Thyroid gland (tissue), 4 donors: ENCODE data around the gene TSSK3. TPM values are rescaled to one million over a fixed set of nuclear protein-coding genes. Genes with fewer than 3 reads are reported as not detected.

Experiments used
- DNase-seq, 2 donors: peaks; one replicate each; pipeline ENCODE4 v3.0.0-alpha.2; 2019
- H3K27ac ChIP-seq, 3 donors: fragments of 200-600 bp; sonication (generic); 1 replicate in 2 of 3; 2 replicates in 1 of 3; pipeline ENCODE4 v1.5.1; 2016 to 2019; ENCODE audit warnings: mild to moderate bottlenecking in 1 of 3, moderate library complexity in 1 of 3
- H3K27me3 ChIP-seq: fragments of 200-600 bp; sonication (generic); one replicate; pipeline ENCODE4 v1.5.1; 2019
- H3K36me3 ChIP-seq, 2 donors: fragments of 200-600 bp; sonication (generic); one replicate each; pipeline ENCODE4 v1.5.1; 2016 to 2019
- H3K4me1 ChIP-seq, 2 donors: fragments of 200-600 bp; sonication (generic); one replicate each; pipeline ENCODE4 v1.5.1; 2017 to 2019
- H3K4me3 ChIP-seq, 3 donors: fragments of 200-600 bp; sonication (generic); replicated peaks in 1 of 3; 1 replicate in 2 of 3; 2 replicates in 1 of 3; pipeline ENCODE4 v1.5.1; 2016; ENCODE audit warnings: mild to moderate bottlenecking in 1 of 3
- H3K9me3 ChIP-seq: fragments of 200-600 bp; sonication (generic); one replicate; pipeline ENCODE4 v1.5.1; 2017
- POLR2A ChIP-seq, 2 donors: fragments of 450-650 bp; IDR thresholded peaks; one replicate each; pipeline ENCODE4 v1.6.1; 2017; ENCODE audit warnings: antibody characterized with exemption in 2 of 2, mild to moderate bottlenecking in 2 of 2, moderate library complexity in 1 of 2
- whole genome bisulfite sequencing, 2 donors: methylation state at CpG; one replicate each; pipeline ENCODE4 v1.1.5; 2017; 5-methylcytosine and 5-hydroxymethylcytosine counted together
- intact Hi-C: fragments of 100-400 bp; cut with DNase I; formaldehyde crosslinking; loops from one replicate; pipeline ENCODE4 v1.15.1; 2023
- total RNA-seq, 4 donors: library from RNA; depleted of rRNA; stranded (reverse); fragments of >200 nt; gene quantifications; one replicate each; pipeline ENCODE4 v1.2.3, GENCODE V29; 2016
- TF ChIP-seq, protein P1 (sequence below), 6 experiments: fragments of 200-600 bp in 3 of 6; fragments of 450-650 bp in 3 of 6; sonication (generic) in 3 of 6; IDR thresholded peaks; one replicate each; pipeline ENCODE4 v1.5.1; 2016 to 2019; ENCODE audit warnings: antibody characterized with exemption in 6 of 6, mild to moderate bottlenecking in 2 of 6, inconsistent platforms in 1 of 6, moderate library complexity in 1 of 6

Gene TSSK3
- total RNA-seq, 4 donors from 2014 or later, result 1.2 to 6.0 (median 2.9) TPM

DNA sequence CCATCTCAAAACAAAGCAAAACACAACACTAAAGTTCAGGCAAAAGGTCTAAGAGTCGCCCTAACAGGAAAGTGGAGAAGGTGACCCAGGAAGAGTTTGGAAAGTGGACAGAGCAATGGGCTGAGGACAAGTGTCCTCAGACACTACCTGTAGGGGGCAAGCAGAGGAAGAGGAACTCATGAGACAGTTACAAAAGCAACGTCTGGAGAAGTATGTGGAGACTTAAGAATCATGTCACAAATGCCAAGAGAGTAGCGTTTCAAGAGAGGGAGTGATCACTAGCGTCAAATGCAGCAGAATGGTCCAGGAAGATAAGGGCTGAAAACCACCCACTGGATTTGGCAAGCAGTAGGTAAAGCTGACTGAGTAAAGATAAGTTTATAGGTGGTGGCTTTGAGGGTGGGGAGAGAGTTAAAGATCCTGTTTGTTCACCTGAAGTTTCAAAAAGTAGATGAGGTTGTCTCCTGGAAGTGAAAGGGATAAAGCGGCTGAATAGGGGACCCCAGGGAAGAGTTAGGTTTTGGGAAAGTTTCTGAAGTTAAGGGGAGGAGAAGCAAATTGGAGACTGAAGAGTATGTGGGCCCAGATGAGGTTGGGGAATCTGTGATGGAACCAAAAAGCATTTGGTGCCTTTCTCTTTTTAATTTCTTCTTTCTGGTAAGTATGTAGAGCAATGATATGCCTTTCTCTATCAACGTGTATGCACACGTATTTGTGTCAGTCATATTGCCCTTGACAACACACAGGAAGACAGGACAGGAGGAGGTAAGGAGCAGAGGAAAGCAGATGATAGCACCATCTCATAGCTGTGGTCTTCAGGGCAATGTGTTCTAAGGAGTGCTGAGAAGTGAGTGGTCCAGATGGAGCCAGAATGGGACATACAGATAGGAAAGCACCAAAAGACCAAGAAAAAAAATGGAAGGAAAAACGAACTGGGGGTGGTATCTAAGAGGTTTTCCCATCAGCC lies 28.8 kb downstream of the TSSK3 start:
- TF ChIP-seq POLR2A (IDR thresholded peaks at IDR 0.05), result no peak
- TF ChIP-seq, protein P1, sequence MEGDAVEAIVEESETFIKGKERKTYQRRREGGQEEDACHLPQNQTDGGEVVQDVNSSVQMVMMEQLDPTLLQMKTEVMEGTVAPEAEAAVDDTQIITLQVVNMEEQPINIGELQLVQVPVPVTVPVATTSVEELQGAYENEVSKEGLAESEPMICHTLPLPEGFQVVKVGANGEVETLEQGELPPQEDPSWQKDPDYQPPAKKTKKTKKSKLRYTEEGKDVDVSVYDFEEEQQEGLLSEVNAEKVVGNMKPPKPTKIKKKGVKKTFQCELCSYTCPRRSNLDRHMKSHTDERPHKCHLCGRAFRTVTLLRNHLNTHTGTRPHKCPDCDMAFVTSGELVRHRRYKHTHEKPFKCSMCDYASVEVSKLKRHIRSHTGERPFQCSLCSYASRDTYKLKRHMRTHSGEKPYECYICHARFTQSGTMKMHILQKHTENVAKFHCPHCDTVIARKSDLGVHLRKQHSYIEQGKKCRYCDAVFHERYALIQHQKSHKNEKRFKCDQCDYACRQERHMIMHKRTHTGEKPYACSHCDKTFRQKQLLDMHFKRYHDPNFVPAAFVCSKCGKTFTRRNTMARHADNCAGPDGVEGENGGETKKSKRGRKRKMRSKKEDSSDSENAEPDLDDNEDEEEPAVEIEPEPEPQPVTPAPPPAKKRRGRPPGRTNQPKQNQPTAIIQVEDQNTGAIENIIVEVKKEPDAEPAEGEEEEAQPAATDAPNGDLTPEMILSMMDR (IDR thresholded peaks at IDR 0.05), result no peak
- H3K36me3 ChIP-seq, result peaks cover 0 to 28% of the 10 kb centered on the region in 2 donors
- H3K27ac ChIP-seq, result no peak overlapping the region
- intact Hi-C loops, result loop anchor here (10.0 kb wide), 1 partner anchor 166 kb away; the partner anchor contains the start of genes EIF3I and TMEM234
- 73% methylated on average over 8 of the region's 8 CpGs for WGBS, 2 donors
- no peaks in the 10 kb centered on the region for H3K9me3 ChIP-seq
- no peak overlapping the region for H3K4me3 ChIP-seq
- DNase-seq, result no peak
- H3K27me3 ChIP-seq, result no peaks in the 10 kb centered on the region
- H3K4me1 ChIP-seq, result peaks cover 19 to 27% of the 10 kb centered on the region in 2 donors

DNA sequence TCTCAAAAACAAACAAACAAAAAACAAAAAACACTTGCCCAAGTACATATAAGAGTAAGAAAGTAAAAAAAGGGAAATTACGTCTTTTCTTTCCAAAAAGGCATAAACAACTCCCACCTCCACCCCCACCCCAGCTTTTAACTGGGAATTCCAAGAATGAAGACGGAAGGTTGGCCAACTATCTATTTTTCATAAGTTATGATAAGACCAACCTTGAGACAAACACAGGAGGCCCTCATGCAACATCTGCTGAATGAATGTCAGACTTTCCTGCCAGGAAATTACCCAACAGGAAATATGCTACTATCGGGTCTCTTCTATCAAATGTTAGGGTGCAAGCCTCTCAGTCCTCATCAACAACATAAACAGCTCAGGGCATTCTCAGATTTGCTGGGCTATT lies 30.0 kb downstream of the TSSK3 start:
- peaks cover 19 to 27% of the 10 kb centered on the region in 2 donors for H3K4me1 ChIP-seq
- H3K36me3 ChIP-seq, result peaks cover 0 to 19% of the 10 kb centered on the region in 2 donors
- H3K4me3 ChIP-seq, result no peak overlapping the region
- no peak for DNase-seq
- WGBS, 2 donors, result 74 to 84% methylated on average over 3 of the region's 3 CpGs
- intact Hi-C loops, result loop anchor here (10.0 kb wide), 1 partner anchor 168 kb away; the partner anchor contains the start of genes EIF3I and TMEM234
- no peaks in the 10 kb centered on the region for H3K9me3 ChIP-seq
- no peak overlapping the region for H3K27ac ChIP-seq
- no peak for TF ChIP-seq POLR2A (IDR thresholded peaks at IDR 0.05)
- TF ChIP-seq, protein P1 (IDR thresholded peaks at IDR 0.05), result no peak
- H3K27me3 ChIP-seq, result no peaks in the 10 kb centered on the region

DNA sequence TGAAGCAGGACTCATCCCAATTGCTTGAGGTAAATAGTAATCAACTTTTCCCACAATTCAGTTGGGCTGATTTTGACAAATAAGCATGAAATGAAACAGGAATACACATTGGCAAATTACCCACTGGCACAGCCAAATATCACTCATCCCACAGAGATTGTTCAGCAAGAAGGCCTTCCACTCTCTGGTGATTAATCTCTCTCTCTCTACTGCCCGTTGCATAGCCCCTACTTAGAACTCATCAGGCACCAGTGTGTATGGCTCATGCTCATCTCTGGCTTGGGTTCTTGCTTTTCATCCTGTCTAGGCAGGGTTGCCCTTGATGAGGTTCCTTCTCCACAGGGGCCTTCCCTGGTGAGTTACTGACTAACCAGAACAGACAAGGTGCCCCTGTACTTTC lies 30.8 kb downstream of the TSSK3 start:
- intact Hi-C loops, result loop anchor here (10.0 kb wide), 1 partner anchor 168 kb away; the partner anchor contains the start of genes EIF3I and TMEM234
- WGBS, 2 donors, result 75 to 88% methylated on average over 1 of the region's 1 CpG
- Histone ChIP-seq H3K4me3 (peak overlapping the region in 2 of 3 donors; percentile 50 to 78), H3K27me3 (no peaks in the 10 kb centered on the region), H3K9me3 (no peaks in the 10 kb centered on the region), H3K4me1 (peaks cover 19 to 27% of the 10 kb centered on the region in 2 donors), H3K27ac (peak overlapping the region in 1 of 3 donors; percentile 93), H3K36me3 (peaks cover 0 to 19% of the 10 kb centered on the region in 2 donors)
- DNase-seq, result no peak
- TF ChIP-seq POLR2A (IDR thresholded peaks at IDR 0.05), result no peak
- TF ChIP-seq, protein P1 (IDR thresholded peaks at IDR 0.05), result no peak

DNA sequence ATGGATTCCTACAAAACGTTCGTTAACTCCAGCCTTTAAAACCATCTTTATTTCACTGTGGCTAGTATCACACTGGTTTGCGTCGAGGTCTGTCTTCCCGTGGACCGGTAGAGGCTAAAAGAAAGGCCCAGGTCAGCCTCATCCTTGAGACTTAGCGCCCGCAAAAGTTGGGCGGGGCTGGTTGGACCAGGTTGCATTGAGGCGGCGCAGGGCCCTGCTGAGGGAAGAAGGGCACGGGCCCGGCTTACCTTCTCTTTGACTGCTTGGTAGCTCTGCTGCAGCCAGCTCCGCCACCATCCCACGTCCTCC lies 31.4 kb downstream of the TSSK3 start:
- Histone ChIP-seq H3K4me1 (peaks cover 19 to 27% of the 10 kb centered on the region in 2 donors), H3K36me3 (peaks cover 0 to 17% of the 10 kb centered on the region in 2 donors), H3K4me3 (peak overlapping the region; percentile 50 to 94 (median 78)), H3K9me3 (no peaks in the 10 kb centered on the region), H3K27ac (peak overlapping the region; percentile 78 to 93 (median 91)), H3K27me3 (no peaks in the 10 kb centered on the region)
- intact Hi-C loops, result loop anchor here (10.0 kb wide), 1 partner anchor 169 kb away; the partner anchor contains the start of genes EIF3I and TMEM234
- peak; percentile 53 to 59 for DNase-seq
- TF ChIP-seq, protein P1 (IDR thresholded peaks at IDR 0.05), result no peak
- TF ChIP-seq POLR2A (IDR thresholded peaks at IDR 0.05), result no peak
- 2 to 3% methylated on average over 12 to 15 of the region's 15 CpGs for WGBS, 2 donors
